PC-3 (cell line): Measurements from ENCODE around the gene SBNO2. TPM values are rescaled to one million over a fixed set of nuclear protein-coding genes. Genes with fewer than 3 reads are reported as not detected.

Source experiments
- ATAC-seq: fragments of 200-7000 bp; cut with Tn5 transposase; 2 replicates; pipeline ENCODE4 v1.9.1; 2020; ENCODE audit warnings: mild to moderate bottlenecking, moderate library complexity
- BruUV-seq: library from RNA; stranded (reverse); fragments of 400-500 nt; replicated peaks from 2 replicates; lab custom pipeline; 2021; lab: Mats Ljungman, UMichigan
- CTCF ChIA-PET: fragments of 300-600 bp; sonication (Branson Sonifier 250); formaldehyde crosslinking; loops from one replicate; lab custom pipeline; 2022; ENCODE audit warnings: antibody characterized with exemption; lab: Charles Lee
- POLR2A ChIA-PET: fragments of 300-600 bp; sonication (Branson Sonifier 250); formaldehyde crosslinking; loops from one replicate; lab custom pipeline; 2022; ENCODE audit warnings: antibody characterized with exemption; ENCODE audit not compliant: unreplicated experiment; lab: Charles Lee
- DNase-seq: peaks from one replicate; pipeline ENCODE4 v3.0.0-alpha.2; 2015
- H2AFZ ChIP-seq: fragments of 300-600 bp; sonication (generic); 2 replicates; pipeline ENCODE4 v1.6.0; 2016; ENCODE audit warnings: antibody characterized with exemption, low read length
- H3F3A ChIP-seq: fragments of 300-600 bp; sonication (generic); one replicate; pipeline ENCODE4 v1.6.0; 2017; ENCODE audit warnings: antibody characterized with exemption, low read length, control low read depth, mild to moderate bottlenecking; ENCODE audit not compliant: unreplicated experiment
- H3K27ac ChIP-seq: fragments of 300-600 bp; sonication (generic); 2 replicates; pipeline ENCODE4 v1.5.1; 2016; ENCODE audit warnings: mild to moderate bottlenecking, low read length
- H3K27me3 ChIP-seq: fragments of 300-600 bp; sonication (generic); 2 replicates; pipeline ENCODE4 v1.6.1; 2016; ENCODE audit warnings: low read length, mixed read lengths
- H3K36me3 ChIP-seq: fragments of 300-600 bp; sonication (generic); 2 replicates; pipeline ENCODE4 v1.6.1; 2016; ENCODE audit warnings: low read depth, mixed run types, low read length, mixed read lengths
- H3K4me1 ChIP-seq: fragments of 300-600 bp; sonication (generic); 2 replicates; pipeline ENCODE4 v1.5.1; 2016; ENCODE audit warnings: low read length; ENCODE audit not compliant: insufficient read depth
- H3K4me2 ChIP-seq: fragments of 300-600 bp; sonication (generic); 2 replicates; pipeline ENCODE4 v1.6.0; 2016; ENCODE audit warnings: low read length
- H3K4me3 ChIP-seq: fragments of 300-600 bp; sonication (generic); 2 replicates; pipeline ENCODE4 v1.5.1; 2016; ENCODE audit warnings: mild to moderate bottlenecking, low read length, mixed read lengths
- H3K79me2 ChIP-seq: fragments of 300-600 bp; sonication (generic); 2 replicates; pipeline ENCODE4 v1.6.1; 2017; ENCODE audit warnings: low read length, mixed read lengths
- H3K9ac ChIP-seq: fragments of 300-600 bp; sonication (generic); 2 replicates; pipeline ENCODE4 v1.6.0; 2016; ENCODE audit warnings: mild to moderate bottlenecking, low read length
- H3K9me2 ChIP-seq: fragments of 300-600 bp; sonication (generic); replicated peaks from 2 replicates; pipeline ENCODE4 v1.6.1; 2016; ENCODE audit warnings: mixed run types, low read length, mixed read lengths
- H3K9me3 ChIP-seq: fragments of 300-600 bp; sonication (generic); 2 replicates; pipeline ENCODE4 v1.6.1; 2016; ENCODE audit warnings: low read length, mixed read lengths
- H4K20me1 ChIP-seq: fragments of 300-600 bp; sonication (generic); 2 replicates; pipeline ENCODE4 v1.6.1; 2016; ENCODE audit warnings: low read length, mixed read lengths
- CTCF ChIP-seq: fragments of 300-600 bp; sonication (generic); conservative IDR thresholded peaks from 2 replicates; pipeline ENCODE4 v1.5.1; 2017; ENCODE audit warnings: antibody characterized with exemption, low read depth, mild to moderate bottlenecking, low read length
- EZH2 ChIP-seq: fragments of 300-600 bp; sonication (generic); IDR thresholded peaks from one replicate; pipeline ENCODE4 v1.6.1; 2017; ENCODE audit warnings: antibody characterized with exemption, mild to moderate bottlenecking, low read length; ENCODE audit not compliant: unreplicated experiment
- EZH2phosphoT487 ChIP-seq: fragments of 300-600 bp; sonication (generic); IDR thresholded peaks from 2 replicates; pipeline ENCODE4 v1.6.1; 2018; ENCODE audit warnings: mild to moderate bottlenecking, antibody characterized with exemption, low read length, borderline replicate concordance
- intact Hi-C: fragments of 100-400 bp; cut with micrococcal nuclease; formaldehyde crosslinking; loops from 2 replicates; pipeline ENCODE4 v1.9.0; 2023
- total RNA-seq: library from RNA; depleted of rRNA; stranded (reverse); fragments of >200 nt; gene quantifications from 2 replicates; pipeline ENCODE4 v1.2.3, GENCODE V29; 2014

SBNO2 gene
- total RNA-seq, 1 experiment from 2014 or later = 62.4 TPM

- no peak for TF ChIP-seq EZH2
- no peak for TF ChIP-seq EZH2phosphoT487
- TF ChIP-seq CTCF = no peak
- BruUV-seq = no TSS peak
- DNase-seq = no peak
- Histone ChIP-seq H3K79me2 (0 out of 2 replicates have a peak, but pooled peaks cover 4% of the 10 kb centered on the region), H3K9me2 (no peaks in the 10 kb centered on the region), H4K20me1 (no peaks in the 10 kb centered on the region), H3K27ac (no peak overlapping the region), H3K36me3 (no peaks in the 10 kb centered on the region), H3K4me3 (peak overlapping the region; percentile 73), H3K4me1 (peaks cover 18% of the 10 kb centered on the region), H3K27me3 (no peaks in the 10 kb centered on the region), H2AFZ (peak overlapping the region; percentile 68), H3K9me3 (no peaks in the 10 kb centered on the region), H3K4me2 (peak overlapping the region; percentile 87), H3F3A (no peaks in the 10 kb centered on the region), H3K9ac (peak overlapping the region; percentile 49)
- POLR2A ChIA-PET = no interaction called here
- CTCF ChIA-PET = no interaction called here
- ATAC-seq = peak; percentile 5; the same call in 1 of the 2 replicates
- intact Hi-C loops = loop anchor here (5.0 kb wide), 1 partner anchor 35 kb away; the partner anchor contains the start of gene GPX4
These were observed 106.6 kb downstream of the SBNO2 start for GRCh38 chr19:1067341-1067957.

GRCh38 chr19:1066748-1067340, 107.2 kb downstream of the SBNO2 start, which contains the start of gene ARHGAP45:
Gene ARHGAP45 (plus strand): TSS chr19:1067167. CDS start chr19:1067406, 239 bp downstream.
- ATAC-seq (peak; percentile 6), DNase-seq (peak; percentile 48)
- no TSS peak for BruUV-seq
- H3K27me3 ChIP-seq = no peaks in the 10 kb centered on the region
- no peaks in the 10 kb centered on the region for H3K36me3 ChIP-seq
- H3K9me2 ChIP-seq = no peaks in the 10 kb centered on the region
- TF ChIP-seq EZH2phosphoT487 = no peak
- TF ChIP-seq CTCF = no peak
- no peak for TF ChIP-seq EZH2
- H3K27ac ChIP-seq = peak within 1 kb of the TSS; percentile 53; the same call in 1 of the 2 replicates
- peaks cover 18% of the 10 kb centered on the region for H3K4me1 ChIP-seq
- ChIA-PET POLR2A (no interaction called here), CTCF (no interaction called here)
- intact Hi-C loops = loop anchor here (5.0 kb wide), 1 partner anchor 35 kb away; the partner anchor contains the start of gene GPX4
- H3K79me2 ChIP-seq = 0 out of 2 replicates have a peak, but pooled peaks cover 4% of the 10 kb centered on the region
- no peaks in the 10 kb centered on the region for H3F3A ChIP-seq
- peak within 1 kb of the TSS; percentile 68 for H2AFZ ChIP-seq
- H4K20me1 ChIP-seq = no peaks in the 10 kb centered on the region
- peak within 1 kb of the TSS; percentile 87 for H3K4me2 ChIP-seq
- H3K4me3 ChIP-seq = peak within 1 kb of the TSS; percentile 73
- H3K9ac ChIP-seq = peak within 1 kb of the TSS; percentile 49
- no peaks in the 10 kb centered on the region for H3K9me3 ChIP-seq
